Hepatocyte (in vitro differentiated cells): ENCODE results near the gene FSIP1.

Experiments
- EZH2 ChIP-seq: fragments of 200-600 bp; sonication (generic); IDR thresholded peaks from 2 replicates; pipeline ENCODE4 v1.6.1; 2016; ENCODE audit warnings: antibody characterized with exemption, mild to moderate bottlenecking, borderline replicate concordance
- EZH2phosphoT487 ChIP-seq: fragments of 200-600 bp; sonication (generic); IDR thresholded peaks from one replicate; pipeline ENCODE4 v1.6.1; 2018; ENCODE audit warnings: antibody characterized with exemption, mild to moderate bottlenecking, low read depth, moderate library complexity; ENCODE audit not compliant: unreplicated experiment, severe bottlenecking
- TF ChIP-seq, protein P1 (sequence below): fragments of 200-600 bp; sonication (generic); IDR thresholded peaks from 2 replicates; pipeline ENCODE4 v1.5.1; 2016; ENCODE audit warnings: antibody characterized with exemption, mild to moderate bottlenecking; ENCODE audit not compliant: poor library complexity

DNA sequence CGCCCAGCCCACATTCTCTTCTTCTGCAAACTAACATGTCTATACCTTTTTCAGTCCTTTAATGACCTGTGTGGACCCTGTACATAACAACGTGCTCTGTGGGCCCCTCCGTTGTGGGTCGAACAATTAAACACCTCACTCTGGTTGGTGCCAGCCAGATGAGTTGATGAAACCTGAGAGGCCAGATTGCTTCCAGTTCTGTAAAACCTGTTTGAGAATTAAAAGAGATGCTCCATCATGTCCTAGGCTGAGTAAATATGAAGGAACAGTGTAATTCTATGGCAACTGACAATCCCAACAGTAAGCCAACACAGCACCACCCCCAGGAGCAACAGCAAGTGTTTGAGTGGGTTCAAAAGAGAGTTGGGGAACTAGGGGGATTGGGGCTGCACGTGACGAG lies 207.5 kb downstream of the FSIP1 start:
- TF ChIP-seq EZH2phosphoT487 (no peak), EZH2 (no peak)
- TF ChIP-seq, protein P1, sequence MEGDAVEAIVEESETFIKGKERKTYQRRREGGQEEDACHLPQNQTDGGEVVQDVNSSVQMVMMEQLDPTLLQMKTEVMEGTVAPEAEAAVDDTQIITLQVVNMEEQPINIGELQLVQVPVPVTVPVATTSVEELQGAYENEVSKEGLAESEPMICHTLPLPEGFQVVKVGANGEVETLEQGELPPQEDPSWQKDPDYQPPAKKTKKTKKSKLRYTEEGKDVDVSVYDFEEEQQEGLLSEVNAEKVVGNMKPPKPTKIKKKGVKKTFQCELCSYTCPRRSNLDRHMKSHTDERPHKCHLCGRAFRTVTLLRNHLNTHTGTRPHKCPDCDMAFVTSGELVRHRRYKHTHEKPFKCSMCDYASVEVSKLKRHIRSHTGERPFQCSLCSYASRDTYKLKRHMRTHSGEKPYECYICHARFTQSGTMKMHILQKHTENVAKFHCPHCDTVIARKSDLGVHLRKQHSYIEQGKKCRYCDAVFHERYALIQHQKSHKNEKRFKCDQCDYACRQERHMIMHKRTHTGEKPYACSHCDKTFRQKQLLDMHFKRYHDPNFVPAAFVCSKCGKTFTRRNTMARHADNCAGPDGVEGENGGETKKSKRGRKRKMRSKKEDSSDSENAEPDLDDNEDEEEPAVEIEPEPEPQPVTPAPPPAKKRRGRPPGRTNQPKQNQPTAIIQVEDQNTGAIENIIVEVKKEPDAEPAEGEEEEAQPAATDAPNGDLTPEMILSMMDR: no peak
